OCI-LY7 (cell line): ENCODE results near the gene UVRAG.

Source experiments
- EZH2phosphoT487 ChIP-seq: fragments of 200-600 bp; sonication (generic); IDR thresholded peaks from 2 replicates; pipeline ENCODE4 v1.6.1; 2018; ENCODE audit warnings: low read depth, borderline replicate concordance, mild to moderate bottlenecking, mixed run types, antibody characterized with exemption, low read length, moderate library complexity, mixed read lengths
- TF ChIP-seq, protein P1 (sequence below): fragments of 200-600 bp; sonication (generic); conservative IDR thresholded peaks from 2 replicates; pipeline ENCODE4 v1.5.1; 2014; ENCODE audit warnings: mild to moderate bottlenecking, antibody characterized with exemption, low read length, moderate library complexity, mixed read lengths

- TF ChIP-seq EZH2phosphoT487 = no peak
- TF ChIP-seq, protein P1, sequence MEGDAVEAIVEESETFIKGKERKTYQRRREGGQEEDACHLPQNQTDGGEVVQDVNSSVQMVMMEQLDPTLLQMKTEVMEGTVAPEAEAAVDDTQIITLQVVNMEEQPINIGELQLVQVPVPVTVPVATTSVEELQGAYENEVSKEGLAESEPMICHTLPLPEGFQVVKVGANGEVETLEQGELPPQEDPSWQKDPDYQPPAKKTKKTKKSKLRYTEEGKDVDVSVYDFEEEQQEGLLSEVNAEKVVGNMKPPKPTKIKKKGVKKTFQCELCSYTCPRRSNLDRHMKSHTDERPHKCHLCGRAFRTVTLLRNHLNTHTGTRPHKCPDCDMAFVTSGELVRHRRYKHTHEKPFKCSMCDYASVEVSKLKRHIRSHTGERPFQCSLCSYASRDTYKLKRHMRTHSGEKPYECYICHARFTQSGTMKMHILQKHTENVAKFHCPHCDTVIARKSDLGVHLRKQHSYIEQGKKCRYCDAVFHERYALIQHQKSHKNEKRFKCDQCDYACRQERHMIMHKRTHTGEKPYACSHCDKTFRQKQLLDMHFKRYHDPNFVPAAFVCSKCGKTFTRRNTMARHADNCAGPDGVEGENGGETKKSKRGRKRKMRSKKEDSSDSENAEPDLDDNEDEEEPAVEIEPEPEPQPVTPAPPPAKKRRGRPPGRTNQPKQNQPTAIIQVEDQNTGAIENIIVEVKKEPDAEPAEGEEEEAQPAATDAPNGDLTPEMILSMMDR = no peak
Observed at GRCh38 chr11:75801362-75802020, 13.5 kb upstream of the UVRAG start.
